ENCODE measurements around the gene DCAF17. TPM values are rescaled to one million over a fixed set of nuclear protein-coding genes. Genes with fewer than 3 reads are reported as not detected.
"Not testable (repeated sequence)": the region's sequence is repeated elsewhere in the genome, so short reads cannot be mapped to it uniquely, and the experiment has no call there.

Gene DCAF17
- total and polyA plus RNA-seq, 4 donors, result 2.5 to 10.4 (median 6.1) TPM

DNA sequence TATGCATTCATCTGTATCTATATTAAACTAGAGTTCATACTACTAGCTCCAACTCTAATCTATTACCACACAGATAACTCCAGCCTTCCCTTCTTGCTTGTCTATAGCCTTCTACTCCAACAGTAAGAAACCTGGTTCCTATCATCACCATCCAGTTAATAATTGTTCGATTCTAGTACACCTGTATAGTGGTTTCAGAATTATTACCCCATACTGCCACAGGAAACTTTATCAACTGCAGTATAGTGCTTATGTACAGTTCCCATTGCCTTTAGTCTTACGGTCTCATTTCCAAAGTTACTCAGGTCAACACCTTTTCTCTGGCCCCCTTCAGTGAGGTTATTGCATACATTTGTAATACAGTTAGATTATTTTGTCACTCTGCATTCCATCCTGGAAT is 14.7 kb upstream of the DCAF17 start:
- Histone ChIP-seq H3K36me3 (ENCODE audit: control insufficient read depth in 4 of 4, insufficient read depth in 3 of 4, low read depth in 1 of 4, low read length in 3 of 4) (no peaks in the 10 kb centered on the region), H3K9ac (ENCODE audit: low read depth in 1 of 2, low read length in 2 of 2) (no peak overlapping the region), H3K4me1 (ENCODE audit: control insufficient read depth in 4 of 4, insufficient read depth in 4 of 4, low read length in 3 of 4) (peaks cover 0 to 3% (median 0%) of the 10 kb centered on the region in 4 donors), H3K9me3 (ENCODE audit: control insufficient read depth in 4 of 4, low read length in 3 of 4) (peaks cover 0 to 5% (median 0%) of the 10 kb centered on the region in 4 donors), H3K27me3 (ENCODE audit: control insufficient read depth in 4 of 4, insufficient read depth in 4 of 4, low read length in 3 of 4) (no peaks in the 10 kb centered on the region), H3K27ac (ENCODE audit: low read depth in 1 of 2, low read length in 2 of 2) (no peak overlapping the region), H3K4me3 (ENCODE audit: low read depth in 1 of 3, low read length in 3 of 3) (no peak overlapping the region)
- DNase-seq (ENCODE audit: low spot score), result no peak
- TF ChIP-seq NR2F2 (IDR thresholded peaks at IDR 0.05), result no peak
- WGBS, result 90% methylated on average over 2 of the region's 2 CpGs

DNA sequence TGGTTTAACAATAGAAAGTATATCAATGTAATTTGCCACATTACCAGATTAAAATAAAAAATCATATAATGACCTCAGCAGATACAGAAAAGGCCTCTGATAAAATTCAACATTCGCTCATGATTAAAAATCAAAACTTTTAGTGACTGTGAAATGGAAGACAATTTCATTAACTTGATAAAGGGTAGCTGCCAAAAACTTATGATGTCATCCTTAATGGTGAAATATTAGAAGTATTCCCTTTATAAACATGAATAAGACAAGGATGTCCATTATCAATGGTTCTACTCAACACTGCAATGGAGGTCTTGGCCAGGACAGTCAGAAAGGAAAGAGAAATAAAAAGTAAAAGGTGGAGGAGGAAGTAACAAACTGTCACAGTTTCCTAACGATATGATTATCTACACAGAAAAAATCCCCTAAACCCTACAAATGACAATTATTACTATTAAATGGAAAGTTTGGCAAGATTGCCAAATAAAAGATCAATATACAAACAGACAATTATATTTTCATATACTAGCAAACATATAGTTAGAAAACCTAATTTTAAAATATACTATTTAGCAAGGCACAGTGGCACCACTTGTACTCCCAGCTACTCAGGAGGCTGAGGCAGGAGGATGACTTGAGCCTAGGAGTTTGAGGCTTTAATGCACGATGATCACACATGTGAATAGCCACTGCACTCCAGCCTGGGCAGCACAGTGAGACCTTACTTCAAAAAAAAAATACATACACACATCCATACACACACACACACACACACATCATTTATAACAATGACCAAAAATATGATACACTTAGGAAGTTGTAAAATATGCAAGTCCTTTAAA is 13.1 kb upstream of the DCAF17 start:
- H3K27ac ChIP-seq (ENCODE audit: low read depth in 1 of 2, low read length in 2 of 2), result no peak overlapping the region
- no peak for DNase-seq (ENCODE audit: low spot score)
- WGBS, result 76% methylated on average over 3 of the region's 3 CpGs

DNA sequence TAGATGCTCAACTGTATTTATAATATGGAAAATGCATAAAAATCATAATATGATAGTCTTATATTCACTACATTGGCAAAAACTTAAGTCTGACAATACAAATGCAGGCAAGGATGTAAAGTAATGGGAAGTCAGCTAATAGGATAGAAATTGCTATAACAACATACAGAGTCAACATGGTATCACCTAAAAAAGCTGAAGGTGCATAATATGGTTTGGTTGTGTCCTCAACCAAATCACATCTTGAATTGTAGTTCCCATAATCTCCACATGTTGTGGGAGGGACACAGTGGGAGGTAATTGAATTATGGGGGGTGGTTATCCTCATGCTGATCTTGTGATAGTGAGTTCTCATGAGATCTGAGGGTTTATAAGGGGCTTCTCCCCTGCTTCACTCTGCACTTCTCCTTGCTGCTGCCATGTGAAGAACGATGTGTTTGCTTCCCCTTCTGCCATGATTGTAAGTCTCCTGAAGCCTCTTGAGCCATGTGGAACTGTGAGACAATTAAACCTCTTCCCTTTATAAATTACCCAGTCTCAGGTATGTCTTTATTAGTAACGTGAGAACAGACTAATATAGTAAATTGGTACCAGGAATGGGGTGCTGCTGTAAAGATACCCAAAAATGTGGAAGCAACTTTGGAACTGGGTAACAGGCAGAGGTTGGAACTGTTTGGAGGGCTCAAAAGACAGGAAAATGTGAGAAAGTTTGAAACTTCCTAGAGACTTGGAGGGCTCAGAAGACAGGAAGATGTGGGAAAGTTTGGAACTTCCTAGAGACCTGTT is 11.1 kb upstream of the DCAF17 start:
- WGBS, result 98% methylated on average over 2 of the region's 2 CpGs
- DNase-seq (ENCODE audit: low spot score), result not testable (repeated sequence)

More for the DNA sequence above, 13.1 kb upstream of the DCAF17 start:
- no peak overlapping the region for H3K9ac ChIP-seq (ENCODE audit: low read depth in 1 of 2, low read length in 2 of 2)
- no peaks in the 10 kb centered on the region for H3K27me3 ChIP-seq (ENCODE audit: control insufficient read depth in 4 of 4, insufficient read depth in 4 of 4, low read length in 3 of 4)
- no peaks in the 10 kb centered on the region for H3K4me1 ChIP-seq (ENCODE audit: control insufficient read depth in 4 of 4, insufficient read depth in 4 of 4, low read length in 3 of 4)
- no peaks in the 10 kb centered on the region for H3K36me3 ChIP-seq (ENCODE audit: control insufficient read depth in 4 of 4, insufficient read depth in 3 of 4, low read depth in 1 of 4, low read length in 3 of 4)
- H3K9me3 ChIP-seq (ENCODE audit: control insufficient read depth in 4 of 4, low read length in 3 of 4), result peaks cover 0 to 5% (median 0%) of the 10 kb centered on the region in 4 donors
- no peak overlapping the region for H3K4me3 ChIP-seq (ENCODE audit: low read depth in 1 of 3, low read length in 3 of 3)
- TF ChIP-seq HNF4G (IDR thresholded peaks at IDR 0.05) (no peak), RAD21 (IDR thresholded peaks at IDR 0.05) (no peak), RXRA (IDR thresholded peaks at IDR 0.05) (no peak), SP1 (IDR thresholded peaks at IDR 0.05) (no peak), TAF1 (conservative IDR thresholded peaks at IDR 0.05) (no peak), FOXA2 (IDR thresholded peaks at IDR 0.05) (no peak), JUND (IDR thresholded peaks at IDR 0.05) (no peak), GABPA (IDR thresholded peaks at IDR 0.05 in 1 of 2, conservative IDR thresholded peaks at IDR 0.05 in 1 of 2) (no peak), FOXA1 (IDR thresholded peaks at IDR 0.05) (no peak), NR2F2 (IDR thresholded peaks at IDR 0.05) (no peak)
- TF ChIP-seq, protein P1, sequence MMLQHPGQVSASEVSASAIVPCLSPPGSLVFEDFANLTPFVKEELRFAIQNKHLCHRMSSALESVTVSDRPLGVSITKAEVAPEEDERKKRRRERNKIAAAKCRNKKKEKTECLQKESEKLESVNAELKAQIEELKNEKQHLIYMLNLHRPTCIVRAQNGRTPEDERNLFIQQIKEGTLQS (IDR thresholded peaks at IDR 0.05), result no peak
- TF ChIP-seq, protein P2, sequence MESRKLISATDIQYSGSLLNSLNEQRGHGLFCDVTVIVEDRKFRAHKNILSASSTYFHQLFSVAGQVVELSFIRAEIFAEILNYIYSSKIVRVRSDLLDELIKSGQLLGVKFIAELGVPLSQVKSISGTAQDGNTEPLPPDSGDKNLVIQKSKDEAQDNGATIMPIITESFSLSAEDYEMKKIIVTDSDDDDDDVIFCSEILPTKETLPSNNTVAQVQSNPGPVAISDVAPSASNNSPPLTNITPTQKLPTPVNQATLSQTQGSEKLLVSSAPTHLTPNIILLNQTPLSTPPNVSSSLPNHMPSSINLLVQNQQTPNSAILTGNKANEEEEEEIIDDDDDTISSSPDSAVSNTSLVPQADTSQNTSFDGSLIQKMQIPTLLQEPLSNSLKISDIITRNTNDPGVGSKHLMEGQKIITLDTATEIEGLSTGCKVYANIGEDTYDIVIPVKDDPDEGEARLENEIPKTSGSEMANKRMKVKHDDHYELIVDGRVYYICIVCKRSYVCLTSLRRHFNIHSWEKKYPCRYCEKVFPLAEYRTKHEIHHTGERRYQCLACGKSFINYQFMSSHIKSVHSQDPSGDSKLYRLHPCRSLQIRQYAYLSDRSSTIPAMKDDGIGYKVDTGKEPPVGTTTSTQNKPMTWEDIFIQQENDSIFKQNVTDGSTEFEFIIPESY (IDR thresholded peaks at IDR 0.05), result no peak
- TF ChIP-seq, protein P3, sequence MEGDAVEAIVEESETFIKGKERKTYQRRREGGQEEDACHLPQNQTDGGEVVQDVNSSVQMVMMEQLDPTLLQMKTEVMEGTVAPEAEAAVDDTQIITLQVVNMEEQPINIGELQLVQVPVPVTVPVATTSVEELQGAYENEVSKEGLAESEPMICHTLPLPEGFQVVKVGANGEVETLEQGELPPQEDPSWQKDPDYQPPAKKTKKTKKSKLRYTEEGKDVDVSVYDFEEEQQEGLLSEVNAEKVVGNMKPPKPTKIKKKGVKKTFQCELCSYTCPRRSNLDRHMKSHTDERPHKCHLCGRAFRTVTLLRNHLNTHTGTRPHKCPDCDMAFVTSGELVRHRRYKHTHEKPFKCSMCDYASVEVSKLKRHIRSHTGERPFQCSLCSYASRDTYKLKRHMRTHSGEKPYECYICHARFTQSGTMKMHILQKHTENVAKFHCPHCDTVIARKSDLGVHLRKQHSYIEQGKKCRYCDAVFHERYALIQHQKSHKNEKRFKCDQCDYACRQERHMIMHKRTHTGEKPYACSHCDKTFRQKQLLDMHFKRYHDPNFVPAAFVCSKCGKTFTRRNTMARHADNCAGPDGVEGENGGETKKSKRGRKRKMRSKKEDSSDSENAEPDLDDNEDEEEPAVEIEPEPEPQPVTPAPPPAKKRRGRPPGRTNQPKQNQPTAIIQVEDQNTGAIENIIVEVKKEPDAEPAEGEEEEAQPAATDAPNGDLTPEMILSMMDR (IDR thresholded peaks at IDR 0.05; ENCODE audit: low read depth, low read length, missing input control), result no peak

More for the DNA sequence above, 11.1 kb upstream of the DCAF17 start:
- H3K27ac ChIP-seq (ENCODE audit: low read depth in 1 of 2, low read length in 2 of 2); H3K4me3 ChIP-seq (ENCODE audit: low read depth in 1 of 3, low read length in 3 of 3); H3K9me3 ChIP-seq (ENCODE audit: control insufficient read depth in 4 of 4, low read length in 3 of 4); H3K27me3 ChIP-seq (ENCODE audit: control insufficient read depth in 4 of 4, insufficient read depth in 4 of 4, low read length in 3 of 4); H3K9ac ChIP-seq (ENCODE audit: low read depth in 1 of 2, low read length in 2 of 2); H3K36me3 ChIP-seq (ENCODE audit: control insufficient read depth in 4 of 4, insufficient read depth in 3 of 4, low read depth in 1 of 4, low read length in 3 of 4); H3K4me1 ChIP-seq (ENCODE audit: control insufficient read depth in 4 of 4, insufficient read depth in 4 of 4, low read length in 3 of 4): not testable (repeated sequence)

Measured in liver (tissue), 9 donors.